ENCODE measurements around the gene KCNA3.

Gene KCNA3

GRCh38 chr1:110645821-110646735 lies 28.7 kb downstream of the KCNA3 start (continued):
- no peak for TF ChIP-seq ZNF449 (tag by site-specific recombination; IDR thresholded peaks at IDR 0.05)
- no peak for TF ChIP-seq ZNF529 (tag by site-specific recombination; IDR thresholded peaks at IDR 0.05; ENCODE audit: insufficient replicate concordance)
- no peak for TF ChIP-seq ZNF140 (tag by site-specific recombination; IDR thresholded peaks at IDR 0.05)
- no peak for TF ChIP-seq ZNF341 (tag by site-specific recombination; IDR thresholded peaks at IDR 0.05; ENCODE audit: low read depth)
- no peak for TF ChIP-seq ZNF660 (tag by site-specific recombination; IDR thresholded peaks at IDR 0.05)
- TF ChIP-seq ZNF626 (tag by site-specific recombination; IDR thresholded peaks at IDR 0.05), result no peak
- TF ChIP-seq ZEB2 (tag by site-specific recombination; IDR thresholded peaks at IDR 0.05), result peak; percentile 49; the same call in 1 of the 2 replicates
- no peak for TF ChIP-seq REST (tag by site-specific recombination; IDR thresholded peaks at IDR 0.05)
- TF ChIP-seq ZNF510 (tag by site-specific recombination; IDR thresholded peaks at IDR 0.05; ENCODE audit: insufficient replicate concordance), result no peak
- TF ChIP-seq ZNF645 (tag by site-specific recombination; IDR thresholded peaks at IDR 0.05), result no peak
- no peak for TF ChIP-seq ZNF423 (tag by site-specific recombination; IDR thresholded peaks at IDR 0.05)
- no peak for TF ChIP-seq ZNF473 (tag by site-specific recombination; IDR thresholded peaks at IDR 0.05)
- no peak for TF ChIP-seq PRDM10 (tag by site-specific recombination; IDR thresholded peaks at IDR 0.05)
- no peak for TF ChIP-seq ZBTB49 (tag by site-specific recombination; IDR thresholded peaks at IDR 0.05; ENCODE audit: low read depth)
- TF ChIP-seq EGR2 (tag by site-specific recombination; IDR thresholded peaks at IDR 0.05; ENCODE audit: low read depth), result no peak
- no peak for TF ChIP-seq PRDM2 (tag by site-specific recombination; IDR thresholded peaks at IDR 0.05; ENCODE audit: borderline replicate concordance)
- TF ChIP-seq GLI4 (tag by site-specific recombination; IDR thresholded peaks at IDR 0.05), result no peak
- no peak for TF ChIP-seq KLF17 (tag by site-specific recombination; IDR thresholded peaks at IDR 0.05)
